Middle frontal gyrus (tissue), 1 donor: ENCODE measurements around the gene LRRC2.
"Not testable (repeated sequence)": the region's sequence is repeated elsewhere in the genome, so short reads cannot be mapped to it uniquely, and the experiment has no call there.

Source experiments
- DNase-seq: peaks from one replicate; pipeline ENCODE4 v3.0.0-alpha.2; 2015; ENCODE audit warnings: low spot score; ENCODE audit errors: extremely low spot score

Gene LRRC2

DNA sequence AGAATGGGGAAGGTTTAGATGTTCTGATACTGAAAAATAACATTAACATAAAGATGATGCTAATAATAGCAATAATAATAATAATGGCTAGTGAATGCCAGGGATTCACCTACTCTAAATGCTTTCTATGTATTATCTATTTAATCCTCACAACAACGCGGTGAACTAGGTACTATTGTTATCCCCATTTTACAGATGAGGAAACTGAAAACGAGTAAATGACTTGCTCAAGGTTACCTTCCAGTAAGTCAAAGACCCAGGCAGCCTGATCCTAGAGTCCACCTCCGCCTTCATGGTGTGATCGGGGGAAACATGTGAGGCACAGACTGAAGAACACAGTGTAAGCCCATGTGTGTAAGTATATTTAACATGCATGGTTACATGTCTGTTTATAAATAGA is 30.4 kb downstream of the LRRC2 start:
- no peak for DNase-seq

DNA sequence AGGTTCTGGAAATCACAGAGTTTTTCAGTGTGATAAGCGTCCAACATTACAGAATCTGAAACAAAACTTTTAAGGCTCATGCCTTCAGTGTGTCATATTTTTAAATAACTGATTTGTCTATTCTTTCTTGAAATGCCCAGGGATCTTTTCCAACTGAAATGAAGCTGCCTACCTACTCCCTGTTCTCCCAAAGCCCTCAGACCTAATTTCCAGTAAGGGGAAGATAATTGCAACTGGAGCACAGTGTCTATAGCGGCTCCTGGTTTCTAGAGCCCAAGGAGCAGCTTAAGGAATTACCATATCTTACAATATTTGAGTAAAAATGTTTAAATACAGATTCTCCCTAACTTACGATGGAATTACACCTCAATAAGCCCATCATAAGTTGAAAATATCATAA is 33.0 kb downstream of the LRRC2 start:
- no peak for DNase-seq

GRCh38 chr3:46527239-46527638 is 38.9 kb downstream of the LRRC2 start:
- no peak for DNase-seq

DNA sequence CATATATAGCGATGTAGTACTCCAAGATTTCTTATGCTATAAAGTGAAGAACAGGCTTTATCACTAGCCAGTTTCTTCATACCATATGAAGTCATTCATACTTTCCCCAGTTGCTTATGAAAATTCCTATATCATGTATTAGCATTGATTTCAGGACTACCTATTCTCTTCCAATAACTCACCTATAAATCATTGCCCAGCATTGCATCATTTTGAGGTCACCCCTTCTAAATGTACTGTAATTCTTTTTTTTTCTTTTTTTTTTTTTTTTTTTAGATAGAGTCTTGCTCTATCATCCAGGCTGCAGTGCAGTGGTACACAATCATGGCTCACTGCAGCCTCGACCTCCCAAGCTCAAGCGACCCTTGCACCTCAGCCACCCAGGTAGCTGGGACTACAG is 41.3 kb downstream of the LRRC2 start:
- no peak for DNase-seq

DNA sequence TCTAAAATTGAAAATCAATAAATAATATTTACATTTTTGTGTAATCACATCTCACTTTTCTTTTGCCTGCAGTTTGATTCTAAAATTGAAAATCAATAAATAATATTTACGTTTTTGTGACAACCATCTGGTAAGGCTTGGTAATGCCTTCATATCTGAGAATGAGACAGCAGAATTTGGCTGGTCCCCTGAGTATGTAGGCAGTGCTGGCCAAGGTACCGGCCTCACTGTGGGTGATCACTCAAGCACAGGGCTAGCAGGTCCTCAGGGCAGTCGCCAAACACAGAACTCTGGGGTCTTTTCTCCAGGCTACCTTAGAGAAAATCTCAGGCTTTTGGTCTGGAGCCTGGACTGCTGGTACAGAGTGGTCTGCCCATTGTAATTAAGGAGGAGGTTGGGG is 42.1 kb downstream of the LRRC2 start:
- no peak for DNase-seq

- DNase-seq = no peak
These were observed 42.5 kb downstream of the LRRC2 start for GRCh38 chr3:46523556-46523955.

DNA sequence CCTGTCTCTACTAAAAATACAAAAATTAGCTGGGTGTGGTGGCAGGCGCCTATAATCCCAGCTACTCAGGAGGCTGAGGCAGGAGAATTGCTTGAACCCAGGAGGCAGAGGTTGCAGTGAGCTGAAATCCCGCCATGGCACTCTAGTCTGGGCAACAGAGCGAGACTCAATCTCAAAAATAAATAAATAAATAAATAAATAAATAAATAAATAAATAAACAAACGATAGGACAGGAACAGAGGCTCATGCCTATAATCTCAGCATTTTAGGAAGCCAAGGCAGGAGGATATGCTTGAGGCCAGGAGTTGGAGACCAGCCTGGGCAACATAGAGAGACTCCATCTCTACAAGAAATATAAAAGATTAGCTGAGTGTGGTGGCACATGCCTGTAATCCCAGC is 43.9 kb downstream of the LRRC2 start:
- DNase-seq = not testable (repeated sequence)

GRCh38 chr3:46521096-46521495 is 45.0 kb downstream of the LRRC2 start:
- DNase-seq = no peak

- no peak for DNase-seq
These were observed 45.6 kb downstream of the LRRC2 start for GRCh38 chr3:46520531-46520930.

DNA sequence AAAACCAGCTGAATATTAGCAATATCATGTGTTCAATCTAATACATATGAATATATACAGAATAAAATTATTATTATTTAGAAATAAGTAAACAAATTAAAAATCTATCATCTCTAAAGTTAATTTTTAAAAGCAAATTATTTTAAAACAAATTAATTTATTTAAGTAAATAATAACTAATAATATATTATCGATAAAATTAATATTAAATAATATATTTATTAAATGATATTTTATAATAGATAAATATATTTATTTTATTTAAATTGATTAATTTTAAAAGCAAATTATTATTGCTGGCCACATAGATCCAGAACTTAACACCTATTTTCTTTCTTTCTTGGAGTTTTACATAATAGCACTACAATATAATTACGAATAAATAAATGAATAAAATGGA is 46.1 kb downstream of the LRRC2 start:
- DNase-seq = no peak

DNA sequence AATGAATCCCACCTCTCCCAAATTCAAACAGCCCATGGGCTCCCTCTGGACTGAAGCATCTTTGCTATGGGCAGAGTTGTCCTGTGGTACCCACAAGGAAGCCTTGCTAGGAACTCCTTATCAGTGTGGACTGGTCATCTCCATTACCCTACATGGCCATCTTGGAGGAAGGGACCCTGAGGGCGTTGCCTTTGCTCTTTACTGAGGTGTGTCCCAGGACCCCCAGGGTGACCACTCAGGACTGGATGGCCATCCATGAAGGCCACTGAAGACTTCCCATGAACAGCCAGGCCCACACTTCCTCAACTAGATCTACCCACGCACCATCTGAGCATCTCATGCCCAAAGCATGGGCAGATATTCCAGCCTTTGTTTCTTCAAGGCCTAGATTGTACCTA is 48.3 kb downstream of the LRRC2 start:
- DNase-seq = no peak

DNA sequence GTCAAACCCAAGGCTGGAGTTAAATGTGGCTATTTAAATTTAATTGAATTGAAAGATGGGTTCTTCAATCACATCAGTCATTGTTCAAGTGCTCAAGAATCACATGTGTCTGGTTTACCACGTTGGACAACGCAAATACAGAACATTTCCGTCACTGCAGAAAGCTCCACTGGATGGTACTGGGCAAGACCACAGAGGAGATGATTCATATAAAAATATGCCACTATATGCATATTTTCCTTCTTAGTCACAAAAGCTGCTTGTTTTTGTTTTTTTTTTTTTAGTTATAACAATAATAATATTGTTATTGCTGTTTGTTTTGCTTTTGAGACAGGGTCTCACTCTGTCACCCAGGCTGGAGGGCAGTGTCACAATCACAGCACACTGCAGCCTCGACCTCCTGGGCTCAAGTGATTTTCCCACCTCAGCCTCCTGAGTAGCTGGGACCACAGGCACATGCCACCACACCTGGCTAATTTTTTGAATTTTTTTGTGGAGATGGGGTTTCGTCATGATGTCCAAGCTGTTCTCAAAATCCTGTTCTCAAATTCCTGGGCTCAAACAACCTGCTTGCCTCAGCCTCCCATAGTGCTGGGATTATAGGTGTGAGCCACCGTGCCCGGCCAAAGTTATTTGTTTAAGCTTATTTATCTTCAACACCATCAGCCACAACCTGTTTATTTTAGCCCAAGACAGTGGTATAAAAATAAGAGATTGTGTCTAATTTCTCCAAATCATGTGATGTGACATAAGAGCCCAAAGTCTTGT is 48.9 kb downstream of the LRRC2 start:
- DNase-seq = no peak

DNA sequence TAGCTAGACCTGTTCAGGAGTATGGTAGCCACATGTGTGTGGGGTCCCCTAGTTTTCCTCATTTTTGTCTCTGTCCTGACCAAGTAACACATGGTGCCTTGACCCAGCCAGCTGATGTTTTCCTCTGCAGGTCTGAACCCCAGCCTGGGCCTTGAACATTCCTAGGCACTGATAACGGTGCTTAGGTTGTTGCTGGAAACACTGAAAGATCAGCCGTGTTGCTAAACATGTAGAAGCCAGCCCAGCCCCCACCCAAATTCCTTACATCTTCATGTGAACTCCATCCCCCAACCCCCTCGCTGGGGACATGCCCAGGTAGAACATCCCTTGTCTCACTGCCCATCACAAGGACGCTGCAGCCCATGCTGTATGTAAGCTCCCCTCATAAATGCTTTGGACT is 49.6 kb downstream of the LRRC2 start:
- no peak for DNase-seq

- DNase-seq = no peak
These were observed 53.8 kb downstream of the LRRC2 start for GRCh38 chr3:46512191-46512749.

GRCh38 chr3:46509661-46510187 is 56.4 kb downstream of the LRRC2 start:
- DNase-seq = no peak

DNA sequence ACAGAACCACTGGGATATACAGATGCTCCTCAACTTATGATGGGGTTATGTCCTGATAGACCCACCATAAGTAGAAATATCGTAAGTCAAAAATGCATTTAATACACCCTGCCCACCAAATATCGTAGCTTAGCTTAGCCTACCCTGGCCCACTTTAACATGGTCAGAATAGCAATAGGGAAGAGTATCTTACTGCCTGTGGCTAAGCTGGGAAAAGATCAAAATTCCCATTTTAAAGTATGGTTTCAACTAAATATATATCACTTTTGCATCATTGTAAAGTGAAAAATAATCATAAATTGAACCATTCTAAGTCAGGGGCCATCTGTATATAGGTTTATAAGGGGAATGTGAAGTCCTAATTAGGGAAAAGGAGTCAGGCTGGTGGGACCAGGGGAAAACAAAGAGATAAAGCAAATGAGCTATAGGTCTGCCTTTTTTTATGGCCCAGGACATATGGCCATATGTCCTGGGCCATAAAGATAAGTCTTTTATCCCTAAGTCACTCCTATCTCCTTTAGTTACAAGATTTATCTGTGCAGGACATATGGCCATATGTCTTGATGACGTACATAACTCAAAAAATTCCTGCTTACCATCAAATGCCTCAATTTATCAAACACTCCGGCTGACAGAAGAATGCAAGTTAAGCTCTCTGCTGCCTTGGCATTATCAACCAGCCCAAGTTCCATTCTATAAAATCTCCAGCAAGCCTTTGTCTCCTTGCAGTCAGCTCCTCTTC is 57.1 kb downstream of the LRRC2 start:
- DNase-seq = no peak

DNA sequence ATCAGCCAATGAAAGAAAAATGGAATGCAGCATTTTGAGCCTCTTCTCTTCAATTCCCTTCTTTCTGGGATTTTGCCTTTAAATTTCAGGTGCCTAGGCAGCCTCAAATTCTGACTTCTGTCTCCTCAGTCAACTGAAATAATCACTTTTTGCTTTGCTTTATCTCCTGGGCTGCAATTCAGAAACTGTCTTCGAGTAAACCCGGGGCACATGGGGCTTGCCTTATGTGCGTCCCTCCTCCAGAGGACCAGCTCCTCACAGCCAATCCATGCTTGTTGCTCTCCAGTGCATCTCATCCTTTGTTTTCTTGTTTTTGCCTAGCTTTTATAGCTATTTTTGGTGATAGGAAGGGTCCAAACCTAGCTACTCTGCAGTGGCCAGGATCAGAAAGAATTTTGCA is 59.6 kb downstream of the LRRC2 start:
- DNase-seq = no peak

DNA sequence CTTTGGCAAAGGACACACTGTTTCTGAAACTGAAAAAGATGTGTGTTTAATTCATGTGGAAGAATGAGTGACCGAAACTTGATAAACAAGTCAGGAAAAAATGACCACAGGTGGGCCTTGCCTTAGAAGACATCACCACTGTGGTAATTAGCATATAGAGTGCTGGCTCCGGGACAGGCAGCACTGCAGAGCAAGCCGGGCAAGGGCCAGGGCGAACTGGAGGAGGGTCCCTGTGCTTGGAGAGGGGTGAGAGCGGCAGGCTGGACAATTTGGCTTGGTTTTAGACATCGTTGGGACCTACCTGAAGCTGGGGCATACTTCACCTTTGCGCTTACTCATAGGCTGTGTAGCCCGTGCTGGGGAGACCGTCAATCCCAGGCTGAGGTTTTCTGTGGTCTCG is 60.1 kb downstream of the LRRC2 start:
- no peak for DNase-seq

DNA sequence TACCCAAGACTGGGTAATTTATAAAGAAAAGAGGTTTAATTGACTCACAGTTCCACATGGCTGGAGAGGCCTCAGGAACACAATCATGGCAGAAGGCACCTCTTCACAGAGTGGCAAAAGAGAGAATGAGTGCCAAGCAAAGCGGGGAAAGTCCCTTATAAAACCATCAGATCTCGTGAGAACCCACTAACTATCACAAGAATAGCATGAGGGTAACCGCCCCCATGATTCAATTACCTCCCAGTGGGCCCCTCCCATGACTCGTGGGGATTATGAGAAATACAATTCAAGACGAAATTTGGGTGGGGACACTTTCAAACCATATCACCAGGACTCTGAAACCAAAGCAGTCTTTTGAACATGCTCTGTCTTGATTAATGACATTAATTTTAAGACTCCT is 61.3 kb downstream of the LRRC2 start:
- no peak for DNase-seq

- no peak for DNase-seq
These were observed 62.8 kb downstream of the LRRC2 start for GRCh38 chr3:46503200-46503874.

DNA sequence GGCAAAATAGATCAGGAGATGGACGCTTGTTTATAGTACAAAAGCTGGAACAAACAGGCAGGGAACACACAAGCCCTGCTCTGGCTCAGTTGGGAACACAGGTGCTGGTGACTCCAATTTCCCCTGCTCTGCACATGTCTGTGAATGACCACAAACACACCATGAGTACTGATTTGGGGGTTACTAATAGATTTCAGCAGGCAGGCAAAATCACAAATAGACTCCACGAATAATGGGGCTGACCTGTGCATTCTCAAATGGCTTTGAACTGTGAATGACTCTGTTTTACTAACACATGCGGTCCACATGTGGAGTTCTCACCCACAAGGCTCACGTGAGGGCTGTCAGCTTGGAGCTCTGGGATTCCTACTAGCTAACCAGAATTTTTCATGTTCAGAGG is 64.4 kb downstream of the LRRC2 start:
- no peak for DNase-seq
